Activated naive CD4-positive, alpha-beta T cell treated with anti-CD3 and anti-CD28 coated beads for 36 hours (primary cell): ENCODE measurements around the gene TMPRSS13. TPM values are rescaled to one million over a fixed set of nuclear protein-coding genes. Genes with fewer than 3 reads are reported as not detected.

ENCODE experiments used
- total RNA-seq, 2 experiments: library from RNA; stranded (reverse); gene quantifications; one replicate each; pipeline ENCODE4 v1.2.3, GENCODE V29; 2021

TMPRSS13 gene
- total RNA-seq, 2 experiments from 2014 or later: 0.15 to 0.21 TPM

Other genes with a start within 250 kb of the TMPRSS13 start
- gene DSCAML1, start 132.2 kb downstream of the TMPRSS13 start, total RNA-seq: under 1 TPM; 0.17 to 0.30 TPM
- 1 to 10 TPM in 1 of 2 experiments, not detected in 1; 1.1 TPM for gene FXYD2, start 104.7 kb downstream of the TMPRSS13 start, total RNA-seq
- not detected for gene FXYD6, start 52.7 kb downstream of the TMPRSS13 start, total RNA-seq
- gene IL10RA, start 57.0 kb upstream of the TMPRSS13 start, total RNA-seq: 10 to 100 TPM; 11.3 to 16.1 TPM
- gene TMPRSS4, start 147.7 kb upstream of the TMPRSS13 start, total RNA-seq: not detected
- not detected for gene SMIM35, start 157.6 kb upstream of the TMPRSS13 start, total RNA-seq
- gene SCN4B, start 223.4 kb upstream of the TMPRSS13 start, total RNA-seq: under 1 TPM; 0.07 to 0.12 TPM
- gene SCN2B, start 247.2 kb upstream of the TMPRSS13 start, total RNA-seq: not detected